GM23248 (cell line): ENCODE data around the gene MTCL1.

Experiments
- EZH2 ChIP-seq: fragments of 200-600 bp; sonication (generic); IDR thresholded peaks from 2 replicates; pipeline ENCODE4 v1.6.1; 2018; ENCODE audit warnings: antibody characterized with exemption, mild to moderate bottlenecking; ENCODE audit not compliant: insufficient read depth, poor library complexity, severe bottlenecking
- EZH2phosphoT487 ChIP-seq: fragments of 200-600 bp; sonication (generic); IDR thresholded peaks from 2 replicates; pipeline ENCODE4 v1.6.1; 2018; ENCODE audit warnings: antibody characterized with exemption, moderate library complexity, mild to moderate bottlenecking, low read depth; ENCODE audit not compliant: insufficient read depth

- TF ChIP-seq EZH2phosphoT487 (no peak), EZH2 (no peak)
These were observed 137.6 kb downstream of the MTCL1 start for GRCh38 chr18:8843005-8843404.
